ENCODE measurements around the gene MAPK8IP2.
"Not testable (repeated sequence)": the region's sequence is repeated elsewhere in the genome, so short reads cannot be mapped to it uniquely, and the experiment has no call there.

MAPK8IP2 gene

DNA sequence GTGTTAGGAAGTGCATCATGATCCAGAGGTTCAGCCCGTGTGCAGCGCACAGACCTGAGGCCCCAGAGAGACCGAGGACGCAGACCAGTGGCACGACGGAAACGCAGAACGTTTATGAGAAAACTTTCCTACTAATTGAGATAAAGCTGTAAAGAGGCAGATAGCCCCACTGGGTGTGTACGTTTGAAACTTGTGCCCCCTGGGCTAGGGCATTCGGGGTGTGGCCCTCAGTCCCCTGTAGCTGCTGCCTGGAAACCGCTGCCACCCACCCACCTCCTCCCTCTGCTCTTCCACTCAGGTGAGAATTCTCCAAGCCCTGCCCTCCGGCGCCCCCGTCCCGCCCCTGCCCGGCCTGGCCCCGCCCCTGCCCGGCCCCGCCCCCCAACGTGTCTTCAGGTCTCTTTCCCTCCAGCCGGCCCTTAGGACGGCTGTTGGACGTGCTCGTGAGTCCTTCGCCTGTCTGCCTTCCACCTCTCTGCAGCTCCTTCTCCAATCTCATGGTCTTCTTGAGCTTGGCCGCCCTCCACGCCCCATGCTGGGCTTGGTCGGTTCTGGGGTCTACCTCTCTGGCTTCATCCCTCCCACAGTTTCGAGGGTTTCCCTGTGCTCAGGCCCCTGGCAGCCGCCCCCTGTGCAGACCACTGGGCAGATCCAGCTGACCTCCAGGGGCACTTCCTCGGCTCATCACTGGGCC is 12.1 kb downstream of the MAPK8IP2 start:
- in situ Hi-C loops (cut with MboI; ENCODE audit: low pct_unique_long_range_greater_than_20kb, low sequenced_read_pairs, unreplicated experiment) = no loop called here
- TF ChIP-seq CTCF (IDR thresholded peaks at IDR 0.05; ENCODE audit: extremely low read depth, insufficient read depth, missing control alignments) = no peak
- peak; percentile 75 for DNase-seq (ENCODE audit: low spot score)

DNA sequence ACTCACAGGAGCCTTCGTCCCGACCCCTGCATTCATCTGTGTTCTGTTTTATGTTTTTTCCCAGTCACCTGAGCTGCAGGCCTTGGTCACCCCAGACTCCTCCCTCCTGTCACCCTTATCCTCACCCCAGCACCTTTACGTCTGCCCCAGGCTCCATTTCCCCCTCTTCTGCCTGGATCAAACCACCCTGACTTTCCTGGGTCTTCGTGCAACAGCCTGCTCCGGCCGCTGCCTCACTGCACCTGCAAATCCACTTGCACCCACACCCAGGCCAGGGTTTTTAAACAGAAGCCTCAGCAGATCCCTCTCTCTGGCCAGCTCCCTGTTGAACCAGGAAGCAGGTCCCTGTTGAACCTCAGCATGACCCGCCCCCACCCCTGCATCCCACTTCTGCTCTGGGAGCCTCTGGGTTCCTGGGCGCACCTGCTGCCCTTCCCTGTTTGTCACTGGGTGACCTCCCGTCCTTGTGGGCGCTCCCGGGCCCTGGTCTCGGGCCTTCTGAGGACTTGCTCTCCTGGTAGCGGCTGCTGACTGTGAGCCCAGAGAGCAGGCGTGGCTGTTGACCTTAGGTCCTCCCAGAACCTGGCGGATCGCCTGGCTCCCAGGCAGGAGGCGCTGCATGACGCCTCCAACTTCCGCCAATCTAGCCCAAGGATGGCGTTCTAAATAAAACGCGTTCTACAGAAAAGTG is 12.8 kb downstream of the MAPK8IP2 start:
- in situ Hi-C loops (cut with MboI; ENCODE audit: low pct_unique_long_range_greater_than_20kb, low sequenced_read_pairs, unreplicated experiment) = no loop called here
- TF ChIP-seq CTCF (IDR thresholded peaks at IDR 0.05; ENCODE audit: extremely low read depth, insufficient read depth, missing control alignments) = no peak
- no peak for DNase-seq (ENCODE audit: low spot score)

GRCh38 chr22:50614296-50614695 is 13.7 kb downstream of the MAPK8IP2 start:
- in situ Hi-C loops (cut with MboI; ENCODE audit: low pct_unique_long_range_greater_than_20kb, low sequenced_read_pairs, unreplicated experiment); DNase-seq (ENCODE audit: low spot score): not testable (repeated sequence)

DNA sequence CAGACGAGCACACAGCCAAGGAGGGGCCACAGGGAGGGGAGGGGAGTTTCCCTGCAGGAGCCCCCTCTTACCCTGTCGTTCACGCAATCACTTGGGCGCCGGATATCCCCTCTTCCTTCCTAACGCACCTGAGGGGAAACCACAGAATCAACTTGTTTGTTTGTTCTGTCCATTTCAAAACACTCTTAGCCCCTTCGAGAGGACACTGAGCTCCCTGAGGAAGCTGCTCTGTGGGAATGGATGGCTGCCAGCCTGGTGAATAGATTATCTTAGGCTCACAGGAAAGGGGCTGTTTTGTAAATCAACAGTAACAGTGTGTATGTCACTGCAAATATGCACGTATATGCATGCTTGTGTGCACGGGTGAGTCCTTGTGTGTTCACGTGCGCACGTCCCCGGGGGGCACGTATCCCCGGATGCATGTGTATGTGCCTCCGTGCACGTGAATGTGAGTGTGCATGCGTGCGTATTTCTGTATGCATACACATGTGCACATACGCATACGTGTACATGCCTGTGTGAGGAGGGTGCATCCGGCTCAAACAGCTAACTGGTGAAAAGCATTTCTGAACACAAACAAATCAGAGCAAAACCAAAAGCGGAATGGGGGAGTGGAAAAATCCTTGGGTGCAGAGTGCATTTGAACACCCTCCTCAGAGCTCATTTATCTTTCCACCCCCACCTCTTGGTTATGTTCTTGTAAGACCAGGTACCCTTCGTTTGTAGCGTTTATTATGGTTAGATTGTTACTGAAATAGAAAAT is 20.2 kb downstream of the MAPK8IP2 start:
- in situ Hi-C loops (cut with MboI; ENCODE audit: low pct_unique_long_range_greater_than_20kb, low sequenced_read_pairs, unreplicated experiment) = no loop called here
- peak; percentile 85 for DNase-seq (ENCODE audit: low spot score)
- TF ChIP-seq CTCF (IDR thresholded peaks at IDR 0.05; ENCODE audit: extremely low read depth, insufficient read depth, missing control alignments) = no peak

DNA sequence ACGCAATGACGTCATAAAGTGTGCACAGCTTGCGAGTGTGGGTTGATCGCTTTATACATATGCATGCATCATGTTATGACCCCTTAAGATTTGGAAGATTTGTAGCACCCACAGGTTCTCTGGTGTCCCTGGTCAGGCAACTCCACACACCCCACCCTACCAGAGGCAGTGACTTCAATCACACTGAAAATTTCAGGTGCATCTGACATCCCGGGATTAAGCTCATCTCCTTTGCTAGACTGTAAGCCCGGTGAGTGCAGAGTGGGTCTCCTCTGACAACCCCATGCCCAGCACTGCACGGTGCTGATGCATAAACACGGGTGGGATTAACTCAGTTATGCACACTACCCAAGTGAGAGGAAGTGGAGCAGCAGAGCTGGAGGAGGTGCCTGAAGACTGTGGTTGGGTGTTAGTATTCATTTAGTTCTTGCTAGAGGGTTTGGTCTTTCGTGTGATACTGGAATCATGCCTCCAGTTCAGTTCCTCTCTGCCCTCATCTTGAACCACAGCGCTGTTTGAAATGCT is 20.8 kb downstream of the MAPK8IP2 start:
- TF ChIP-seq CTCF (IDR thresholded peaks at IDR 0.05; ENCODE audit: extremely low read depth, insufficient read depth, missing control alignments) = no peak
- peak; percentile 60 for DNase-seq (ENCODE audit: low spot score)
- in situ Hi-C loops (cut with MboI; ENCODE audit: low pct_unique_long_range_greater_than_20kb, low sequenced_read_pairs, unreplicated experiment) = no loop called here

DNA sequence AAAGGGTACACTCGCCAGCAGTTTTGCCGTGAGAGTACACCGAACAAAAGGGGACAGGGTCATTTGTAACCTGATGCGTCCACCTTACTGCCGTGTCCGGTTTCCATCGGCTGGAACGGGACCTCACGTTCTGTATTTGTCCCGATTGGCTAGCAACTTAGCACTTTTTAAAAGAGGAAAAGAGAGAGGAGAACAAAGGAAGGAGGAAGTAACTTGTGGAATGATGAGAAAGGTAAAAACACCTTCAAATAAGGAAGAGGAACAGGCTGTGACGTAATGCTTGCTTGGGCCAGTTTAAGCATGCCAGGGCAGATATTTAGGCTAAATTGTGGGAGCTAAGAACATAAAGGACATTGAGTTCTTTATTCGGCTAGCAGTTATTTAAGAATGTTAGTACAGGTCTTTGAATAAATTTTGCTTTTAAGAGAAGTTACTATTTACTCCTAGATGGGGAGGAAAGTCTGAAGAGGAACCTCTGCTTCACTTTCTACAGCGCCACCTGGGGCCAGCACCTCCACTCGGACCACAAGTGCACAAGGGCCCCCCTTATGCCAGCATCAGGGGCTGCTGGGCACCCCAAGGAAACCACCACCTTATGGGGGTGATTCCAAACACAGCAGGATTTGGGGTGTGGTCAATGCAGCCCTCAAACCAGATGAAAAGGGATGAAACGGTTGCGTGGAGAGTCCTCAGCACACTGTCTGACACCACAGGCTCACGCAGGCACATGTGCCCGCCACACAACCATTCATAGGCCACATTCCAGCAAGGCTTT is 21.5 kb downstream of the MAPK8IP2 start:
- peak; percentile 67 for TF ChIP-seq CTCF (IDR thresholded peaks at IDR 0.05; ENCODE audit: extremely low read depth, insufficient read depth, missing control alignments)
- in situ Hi-C loops (cut with MboI; ENCODE audit: low pct_unique_long_range_greater_than_20kb, low sequenced_read_pairs, unreplicated experiment) = no loop called here
- DNase-seq (ENCODE audit: low spot score) = no peak

Data from GM13977 (cell line).